Adrenal gland (tissue), 5 donors: Measurements from ENCODE around the gene USP17L24.
"Not testable (repeated sequence)": the region's sequence is repeated elsewhere in the genome, so short reads cannot be mapped to it uniquely, and the experiment has no call there.

Source experiments
- CTCF ChIP-seq, 6 experiments: fragments of 450-650 bp in 4 of 6; fragments of 200-600 bp in 2 of 6; sonication (generic) in 1 of 6; IDR thresholded peaks; 1 replicate in 5 of 6; 2 replicates in 1 of 6; pipeline versions ENCODE4 v1.5.1 to v1.8.0; 2016 to 2021; ENCODE audit warnings: antibody characterized with exemption in 6 of 6, mild to moderate bottlenecking in 2 of 6, moderate library complexity in 1 of 6
- POLR2A ChIP-seq, 2 donors: fragments of 450-650 bp; IDR thresholded peaks; one replicate each; pipeline ENCODE4 v1.6.1; 2017; ENCODE audit warnings: antibody characterized with exemption in 2 of 2, mild to moderate bottlenecking in 2 of 2, moderate library complexity in 1 of 2
- donor health status: DM: no; HTN: no; CAD: no.

GRCh38 chr4:9348593-9348992 lies 23.6 kb downstream of the USP17L24 start, which contains the start of gene USP17L28:
- TF ChIP-seq CTCF, POLR2A (IDR thresholded peaks at IDR 0.05): not testable (repeated sequence)
